ENCODE measurements around the gene TPRX2.

DNA sequence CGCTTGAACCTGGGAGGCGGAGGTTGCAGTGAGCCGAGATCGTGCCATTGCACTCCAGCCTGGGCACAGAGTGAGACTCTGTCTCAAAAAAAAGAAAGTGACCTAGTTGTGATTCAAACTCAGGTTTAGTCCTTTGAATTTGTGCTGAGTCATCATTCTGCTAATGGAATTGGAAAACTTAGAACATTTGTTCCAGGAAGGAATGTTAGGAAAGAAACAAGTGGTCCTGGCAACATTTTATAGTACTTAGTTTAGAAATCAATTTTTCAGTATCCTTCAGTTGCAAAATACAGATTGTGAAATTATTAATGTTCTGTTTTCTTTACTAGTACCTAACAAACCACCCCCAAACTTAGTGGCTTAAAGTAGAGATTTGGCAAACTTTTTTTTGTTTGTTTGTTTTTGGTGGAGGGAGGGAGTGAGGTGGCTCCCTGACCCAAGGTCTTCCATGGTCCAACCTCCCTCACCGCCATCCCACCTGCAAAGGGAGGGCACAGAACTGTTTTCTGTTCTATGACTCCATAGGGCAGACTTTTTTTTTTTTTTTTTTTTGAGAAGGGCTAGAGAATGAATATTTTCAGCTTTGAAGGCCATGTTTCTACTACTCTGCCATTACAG lies 36.2 kb downstream of the TPRX2 start:
- TF ChIP-seq EZH2 (IDR thresholded peaks at IDR 0.05; ENCODE audit: low read depth, unreplicated experiment) (no peak), EZH2phosphoT487 (IDR thresholded peaks at IDR 0.05; ENCODE audit: unreplicated experiment) (no peak), NANOG (IDR thresholded peaks at IDR 0.05; ENCODE audit: borderline replicate concordance) (no peak)
- TF ChIP-seq, protein P1, sequence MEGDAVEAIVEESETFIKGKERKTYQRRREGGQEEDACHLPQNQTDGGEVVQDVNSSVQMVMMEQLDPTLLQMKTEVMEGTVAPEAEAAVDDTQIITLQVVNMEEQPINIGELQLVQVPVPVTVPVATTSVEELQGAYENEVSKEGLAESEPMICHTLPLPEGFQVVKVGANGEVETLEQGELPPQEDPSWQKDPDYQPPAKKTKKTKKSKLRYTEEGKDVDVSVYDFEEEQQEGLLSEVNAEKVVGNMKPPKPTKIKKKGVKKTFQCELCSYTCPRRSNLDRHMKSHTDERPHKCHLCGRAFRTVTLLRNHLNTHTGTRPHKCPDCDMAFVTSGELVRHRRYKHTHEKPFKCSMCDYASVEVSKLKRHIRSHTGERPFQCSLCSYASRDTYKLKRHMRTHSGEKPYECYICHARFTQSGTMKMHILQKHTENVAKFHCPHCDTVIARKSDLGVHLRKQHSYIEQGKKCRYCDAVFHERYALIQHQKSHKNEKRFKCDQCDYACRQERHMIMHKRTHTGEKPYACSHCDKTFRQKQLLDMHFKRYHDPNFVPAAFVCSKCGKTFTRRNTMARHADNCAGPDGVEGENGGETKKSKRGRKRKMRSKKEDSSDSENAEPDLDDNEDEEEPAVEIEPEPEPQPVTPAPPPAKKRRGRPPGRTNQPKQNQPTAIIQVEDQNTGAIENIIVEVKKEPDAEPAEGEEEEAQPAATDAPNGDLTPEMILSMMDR (conservative IDR thresholded peaks at IDR 0.05; ENCODE audit: low read depth in 2 of 2) = no peak
- TF ChIP-seq, protein P2, sequence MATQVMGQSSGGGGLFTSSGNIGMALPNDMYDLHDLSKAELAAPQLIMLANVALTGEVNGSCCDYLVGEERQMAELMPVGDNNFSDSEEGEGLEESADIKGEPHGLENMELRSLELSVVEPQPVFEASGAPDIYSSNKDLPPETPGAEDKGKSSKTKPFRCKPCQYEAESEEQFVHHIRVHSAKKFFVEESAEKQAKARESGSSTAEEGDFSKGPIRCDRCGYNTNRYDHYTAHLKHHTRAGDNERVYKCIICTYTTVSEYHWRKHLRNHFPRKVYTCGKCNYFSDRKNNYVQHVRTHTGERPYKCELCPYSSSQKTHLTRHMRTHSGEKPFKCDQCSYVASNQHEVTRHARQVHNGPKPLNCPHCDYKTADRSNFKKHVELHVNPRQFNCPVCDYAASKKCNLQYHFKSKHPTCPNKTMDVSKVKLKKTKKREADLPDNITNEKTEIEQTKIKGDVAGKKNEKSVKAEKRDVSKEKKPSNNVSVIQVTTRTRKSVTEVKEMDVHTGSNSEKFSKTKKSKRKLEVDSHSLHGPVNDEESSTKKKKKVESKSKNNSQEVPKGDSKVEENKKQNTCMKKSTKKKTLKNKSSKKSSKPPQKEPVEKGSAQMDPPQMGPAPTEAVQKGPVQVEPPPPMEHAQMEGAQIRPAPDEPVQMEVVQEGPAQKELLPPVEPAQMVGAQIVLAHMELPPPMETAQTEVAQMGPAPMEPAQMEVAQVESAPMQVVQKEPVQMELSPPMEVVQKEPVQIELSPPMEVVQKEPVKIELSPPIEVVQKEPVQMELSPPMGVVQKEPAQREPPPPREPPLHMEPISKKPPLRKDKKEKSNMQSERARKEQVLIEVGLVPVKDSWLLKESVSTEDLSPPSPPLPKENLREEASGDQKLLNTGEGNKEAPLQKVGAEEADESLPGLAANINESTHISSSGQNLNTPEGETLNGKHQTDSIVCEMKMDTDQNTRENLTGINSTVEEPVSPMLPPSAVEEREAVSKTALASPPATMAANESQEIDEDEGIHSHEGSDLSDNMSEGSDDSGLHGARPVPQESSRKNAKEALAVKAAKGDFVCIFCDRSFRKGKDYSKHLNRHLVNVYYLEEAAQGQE (IDR thresholded peaks at IDR 0.05; ENCODE audit: unreplicated experiment) = no peak

Data from GM23338 (cell line).